Ovary (tissue), 9 donors: ENCODE measurements around the gene NEDD4. TPM values are rescaled to one million over a fixed set of nuclear protein-coding genes. Genes with fewer than 3 reads are reported as not detected.
"Not testable (repeated sequence)": the region's sequence is repeated elsewhere in the genome, so short reads cannot be mapped to it uniquely, and the experiment has no call there.

Experiments
- DNase-seq, 5 donors: peaks; one replicate each; pipeline ENCODE4 v3.0.0-alpha.2; 2019 to 2020
- H3K27ac ChIP-seq, 2 donors: fragments of 200-600 bp; one replicate each; pipeline versions ENCODE4 v1.5.1 to v1.8.0; 2019 to 2022
- H3K27me3 ChIP-seq: fragments of 200-600 bp; one replicate; pipeline ENCODE4 v1.8.0; 2022
- H3K36me3 ChIP-seq: fragments of 200-600 bp; sonication (generic); one replicate; pipeline ENCODE4 v1.5.1; 2019
- H3K4me1 ChIP-seq: one replicate; pipeline ENCODE4 v1.8.1; 2013; ENCODE audit warnings: mild to moderate bottlenecking, moderate library complexity; ENCODE audit not compliant: insufficient read depth
- H3K4me3 ChIP-seq: fragments of 200-600 bp; sonication (generic); one replicate; pipeline ENCODE4 v1.5.1; 2017
- H3K9me3 ChIP-seq, 2 donors: fragments of 200-600 bp in 1 of 2; sonication (generic) in 1 of 2; one replicate each; pipeline versions ENCODE4 v1.5.1 to v1.8.1; 2013 to 2019; ENCODE audit warnings: mild to moderate bottlenecking in 1 of 2, moderate library complexity in 1 of 2
- CTCF ChIP-seq, 3 donors: fragments of 450-650 bp in 2 of 3; fragments of 200-600 bp in 1 of 3; IDR thresholded peaks; one replicate each; pipeline versions ENCODE4 v1.5.1 to v1.8.0; 2016 to 2022; ENCODE audit warnings: antibody characterized with exemption in 3 of 3, mild to moderate bottlenecking in 1 of 3
- EP300 ChIP-seq: sonication (generic); formaldehyde crosslinking; IDR thresholded peaks from one replicate; pipeline ENCODE4 v1.6.1; 2017; ENCODE audit warnings: antibody characterized with exemption
- POLR2A ChIP-seq: fragments of 450-650 bp; IDR thresholded peaks from one replicate; pipeline ENCODE4 v1.6.1; 2017; ENCODE audit warnings: antibody characterized with exemption, mild to moderate bottlenecking, moderate library complexity
- WGBS, 3 donors: extraction: QIAGEN DNeasy Blood & Tissue Kit in 1 of 3; methylation state at CpG; one replicate each; pipeline versions ENCODE4 v1.1.5 to v1.1.7; 2013 to 2017; 5-methylcytosine and 5-hydroxymethylcytosine counted together
- intact Hi-C, 4 donors: fragments of 100-400 bp; cut with DNase I; formaldehyde crosslinking; loops; one replicate each; pipeline versions ENCODE4 v1.11.0 to v1.15.1; 2022 to 2023
- polyA plus RNA-seq, 2 donors: library from polyadenylated mRNA; stranded (reverse); fragments of 200-250 nt in 1 of 2; fragments of 350-450 nt in 1 of 2; fragmentation: Illumina TruSeq in 1 of 2; extraction: RNeasy Lipid Tissue Mini Kit (QIAGEN cat#74804) in 1 of 2; gene quantifications; one replicate each; pipeline ENCODE4 v1.2.3, GENCODE V29; 2013 to 2014
- total RNA-seq, 7 donors: library from RNA; depleted of rRNA in 2 of 7; stranded (reverse); fragments of >200 nt in 2 of 7; fragmentation: NEBNext Ultra II Directional in 3 of 7; extraction: Animal tissue kit (Norgen Biotek cat#: 25700) in 3 of 7; gene quantifications; one replicate each; pipeline versions ENCODE4 v1.1.0 to v1.2.4, GENCODE V29; 2016 to 2023
- donor health status: DM: no; HTN: no; CAD: no; lungs with moderate emphysema.
- donor health status: DM: no; HTN: no; CAD: no.
- donor health status: Bipolar disorder and iron deficiency.
- donor health status: DM: yes; HTN: yes; CAD: no.
- donor health status: DM: no; HTN: no; CAD: no.
- donor health status: DM: yes; HTN: yes; CAD: no.

The NEDD4 gene
- total and polyA plus RNA-seq, 9 donors = 3.8 to 12.6 (median 10.2) TPM

DNA sequence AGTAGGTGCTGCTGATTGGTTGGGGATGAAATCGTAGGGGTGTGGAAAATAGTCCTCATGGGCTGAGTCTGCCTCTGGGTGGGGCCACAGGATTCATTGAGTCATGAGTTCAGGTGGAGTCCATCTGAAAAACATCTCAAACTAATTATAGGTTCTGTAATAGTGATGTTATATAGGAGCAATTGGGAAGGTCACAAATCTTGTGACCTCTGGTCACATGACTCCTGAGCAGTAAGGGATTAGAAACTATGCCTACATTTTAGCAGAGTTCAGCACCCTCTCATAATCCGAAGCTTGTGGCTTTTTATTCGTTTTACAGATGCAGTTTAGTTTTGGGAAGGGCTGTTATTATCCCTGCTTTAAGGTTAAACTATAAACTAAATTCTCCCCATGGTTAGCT lies 22.9 kb upstream of the NEDD4 start:
- 66 to 75% (median 69%) methylated on average over 3 of the region's 3 CpGs for WGBS, 3 donors
- H3K36me3 ChIP-seq = no peaks in the 10 kb centered on the region
- no peak for TF ChIP-seq CTCF (IDR thresholded peaks at IDR 0.05)
- no peak for TF ChIP-seq POLR2A
- no peak for TF ChIP-seq EP300
- H3K4me1 ChIP-seq = no peaks in the 10 kb centered on the region
- no peaks in the 10 kb centered on the region for H3K9me3 ChIP-seq
- H3K4me3 ChIP-seq = no peak overlapping the region
- DNase-seq = no peak
- no peaks in the 10 kb centered on the region for H3K27me3 ChIP-seq
- H3K27ac ChIP-seq = no peak overlapping the region
- intact Hi-C loops = no loop called here

DNA sequence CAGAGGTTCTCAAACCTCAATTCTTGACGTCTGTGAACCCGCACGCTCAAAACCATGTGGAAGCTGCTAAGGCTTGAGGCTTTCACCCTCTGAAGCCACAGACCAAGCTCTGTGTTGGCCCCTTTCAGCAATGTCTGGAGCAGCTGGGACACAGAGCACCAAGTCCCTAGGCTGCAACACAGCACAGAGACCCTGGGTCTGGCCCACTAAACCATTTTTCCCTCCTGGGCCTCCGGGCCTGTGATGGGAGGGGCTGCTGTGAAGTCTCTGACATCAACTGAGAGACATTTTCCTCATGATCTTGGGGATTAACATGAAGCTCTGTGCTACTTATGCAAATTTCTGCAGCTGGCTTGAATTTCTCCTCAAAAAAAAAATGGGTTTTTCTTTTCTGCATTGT lies 21.3 kb upstream of the NEDD4 start:
- no peak for DNase-seq
- Histone ChIP-seq H3K4me1 (no peaks in the 10 kb centered on the region), H3K9me3 (no peaks in the 10 kb centered on the region), H3K4me3 (no peak overlapping the region), H3K36me3 (no peaks in the 10 kb centered on the region), H3K27me3 (no peaks in the 10 kb centered on the region), H3K27ac (no peak overlapping the region)
- intact Hi-C loops = no loop called here
- TF ChIP-seq POLR2A (no peak), CTCF (IDR thresholded peaks at IDR 0.05) (no peak), EP300 (no peak)
- WGBS, 3 donors = 90 to 99% (median 95%) methylated on average over 4 of the region's 4 CpGs

DNA sequence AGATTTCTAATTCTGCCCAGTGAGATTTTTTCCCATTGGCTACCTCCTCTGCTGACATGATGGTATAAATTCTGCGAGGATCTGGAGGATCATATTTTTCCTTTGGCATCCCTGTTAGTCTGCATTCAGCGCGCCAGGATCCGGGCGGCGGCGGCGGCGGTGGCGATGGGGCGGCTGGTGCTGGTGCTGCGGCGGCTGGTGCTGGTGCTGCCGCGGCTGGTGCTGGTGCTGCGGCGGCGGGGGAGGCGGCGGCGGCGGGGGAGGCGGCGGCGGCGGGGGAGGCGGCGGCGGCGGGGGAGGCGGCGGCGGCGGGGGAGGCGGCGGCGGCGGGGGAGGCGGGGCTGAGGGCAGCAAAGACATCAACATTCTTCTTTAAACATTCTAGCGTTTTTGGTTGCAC lies 13.6 kb upstream of the NEDD4 start:
- H3K27me3 ChIP-seq, H3K27ac ChIP-seq, H3K9me3 ChIP-seq, H3K4me1 ChIP-seq, intact Hi-C loops, H3K4me3 ChIP-seq, H3K36me3 ChIP-seq: not testable (repeated sequence)
- DNase-seq = peak in 2 of 5 donors; percentile 22 to 23
- 43 to 53% (median 43%) methylated on average over 29 to 40 of the region's 40 CpGs for WGBS, 3 donors

GRCh38 chr15:56006371-56006770 lies 13.0 kb upstream of the NEDD4 start:
- H3K36me3 ChIP-seq, DNase-seq, H3K4me1 ChIP-seq, intact Hi-C loops, H3K27ac ChIP-seq, H3K9me3 ChIP-seq, H3K4me3 ChIP-seq, H3K27me3 ChIP-seq: not testable (repeated sequence)
- WGBS, 3 donors = 60 to 74% (median 67%) methylated on average over 5 of the region's 5 CpGs

DNA sequence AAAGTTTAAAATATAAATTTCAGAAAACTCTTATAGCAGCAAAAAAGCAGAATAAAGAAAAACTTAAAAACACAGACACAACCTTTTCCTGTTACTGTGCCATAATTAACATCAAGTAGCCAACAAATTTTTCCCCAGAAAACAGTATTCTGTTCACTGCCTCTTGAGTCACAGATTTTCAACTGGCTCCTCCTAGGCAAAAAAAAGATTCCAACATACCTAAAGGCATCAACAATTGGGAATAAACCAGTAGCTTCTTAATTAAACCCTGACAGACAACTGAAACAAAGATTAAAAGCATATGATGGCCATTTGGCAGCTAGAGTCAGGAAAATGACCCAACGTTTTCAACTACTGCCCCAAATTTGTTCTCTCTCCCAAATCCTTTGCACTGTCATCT lies 10.9 kb upstream of the NEDD4 start:
- H3K27me3 ChIP-seq, H3K27ac ChIP-seq, H3K36me3 ChIP-seq, intact Hi-C loops, H3K4me3 ChIP-seq, DNase-seq, H3K9me3 ChIP-seq, H3K4me1 ChIP-seq: not testable (repeated sequence)
- 41 to 50% (median 43%) methylated on average over 1 of the region's 1 CpG for WGBS, 3 donors

GRCh38 chr15:56003777-56004176 lies 10.4 kb upstream of the NEDD4 start:
- DNase-seq, intact Hi-C loops, H3K27ac ChIP-seq, H3K4me1 ChIP-seq, H3K9me3 ChIP-seq, H3K27me3 ChIP-seq, H3K36me3 ChIP-seq, H3K4me3 ChIP-seq: not testable (repeated sequence)
- WGBS, 3 donors = 82 to 88% methylated on average over 1 of the region's 1 CpG; no CpG with 5 or more reads in 1 of the 3 donors

DNA sequence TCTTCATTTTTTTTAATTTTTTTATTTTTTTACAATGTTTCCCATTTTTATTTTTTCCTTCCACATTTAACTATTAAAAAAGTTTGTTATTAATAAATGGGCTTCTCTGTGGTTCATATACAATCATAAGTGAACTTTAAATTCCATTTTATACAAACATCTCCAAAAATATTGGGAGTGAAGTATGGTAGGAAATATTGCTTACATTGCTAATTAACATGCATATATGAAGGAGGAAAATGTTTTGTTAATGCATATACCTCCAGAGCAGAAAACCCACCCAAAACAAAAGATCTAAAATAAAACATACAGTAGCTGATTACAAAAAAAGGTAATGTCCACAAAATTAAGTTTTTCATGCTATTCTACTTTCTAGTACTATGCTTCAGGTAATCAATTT lies 9.9 kb upstream of the NEDD4 start:
- DNase-seq, H3K4me3 ChIP-seq, H3K27ac ChIP-seq, intact Hi-C loops, H3K4me1 ChIP-seq, H3K9me3 ChIP-seq, H3K36me3 ChIP-seq, H3K27me3 ChIP-seq: not testable (repeated sequence)
